Astrocyte of the cerebellum (primary cell): Measurements from ENCODE around the gene ETV5.

ENCODE experiments used
- DNase-seq: peaks from one replicate; pipeline ENCODE4 v3.0.0-alpha.2; 2011; ENCODE audit warnings: low read depth
- H3K4me3 ChIP-seq: 2 replicates; pipeline ENCODE4 v1.5.1; 2011; ENCODE audit warnings: mild to moderate bottlenecking, low read depth, low read length, moderate library complexity
- in situ Hi-C: cut with HindIII; loops from 2 replicates; pipeline ENCODE4 v1.10.0; 2017; ENCODE audit warnings: low sequenced_read_pairs
- TF ChIP-seq, protein P1 (sequence below): IDR thresholded peaks from 2 replicates; pipeline ENCODE4 v1.5.1; 2012; ENCODE audit warnings: low read length, low read depth, moderate library complexity, mild to moderate bottlenecking; ENCODE audit errors: missing control alignments

Gene ETV5

DNA sequence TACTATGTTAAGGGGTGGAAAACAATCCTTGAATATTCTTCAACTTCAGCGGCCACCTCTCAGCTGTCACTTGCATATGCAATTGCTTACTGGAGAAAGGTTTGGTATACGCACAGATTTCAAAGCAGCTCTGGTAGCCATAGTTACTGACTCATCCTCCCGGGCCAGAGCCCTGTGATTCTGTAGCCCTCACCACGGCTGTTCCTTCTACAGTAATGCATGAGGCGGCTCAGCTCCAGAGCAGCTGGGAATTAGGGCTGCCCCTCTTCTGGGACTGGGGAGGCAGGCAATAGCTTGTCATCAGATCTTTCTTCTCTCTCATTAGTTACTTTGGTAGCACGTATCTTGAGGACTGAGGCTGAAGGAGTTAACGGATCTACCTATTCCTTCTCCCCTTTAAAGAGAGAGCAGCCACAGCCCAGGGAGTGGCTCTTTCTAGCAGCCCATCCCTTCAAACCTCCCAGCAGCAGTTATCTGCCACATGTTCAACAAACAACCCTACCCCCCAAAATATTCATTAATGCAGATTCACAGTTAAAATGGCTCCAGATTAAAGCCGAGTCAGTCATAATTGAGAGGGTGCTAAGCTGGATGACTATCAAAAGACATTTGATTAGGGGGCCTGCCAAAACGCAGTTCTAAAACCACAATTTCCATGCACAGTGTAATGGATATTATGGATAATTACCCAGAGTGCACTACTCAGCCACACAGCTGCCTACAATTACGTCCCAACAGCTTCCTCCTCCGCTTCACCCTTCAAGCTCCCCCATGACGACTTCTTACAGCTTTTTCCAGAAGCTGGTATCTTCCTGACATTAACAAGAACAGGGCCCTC, 54.7 kb downstream of the ETV5 start:
- in situ Hi-C loops: no loop called here
- no peak overlapping the region for H3K4me3 ChIP-seq
- no peak for DNase-seq
- TF ChIP-seq, protein P1, sequence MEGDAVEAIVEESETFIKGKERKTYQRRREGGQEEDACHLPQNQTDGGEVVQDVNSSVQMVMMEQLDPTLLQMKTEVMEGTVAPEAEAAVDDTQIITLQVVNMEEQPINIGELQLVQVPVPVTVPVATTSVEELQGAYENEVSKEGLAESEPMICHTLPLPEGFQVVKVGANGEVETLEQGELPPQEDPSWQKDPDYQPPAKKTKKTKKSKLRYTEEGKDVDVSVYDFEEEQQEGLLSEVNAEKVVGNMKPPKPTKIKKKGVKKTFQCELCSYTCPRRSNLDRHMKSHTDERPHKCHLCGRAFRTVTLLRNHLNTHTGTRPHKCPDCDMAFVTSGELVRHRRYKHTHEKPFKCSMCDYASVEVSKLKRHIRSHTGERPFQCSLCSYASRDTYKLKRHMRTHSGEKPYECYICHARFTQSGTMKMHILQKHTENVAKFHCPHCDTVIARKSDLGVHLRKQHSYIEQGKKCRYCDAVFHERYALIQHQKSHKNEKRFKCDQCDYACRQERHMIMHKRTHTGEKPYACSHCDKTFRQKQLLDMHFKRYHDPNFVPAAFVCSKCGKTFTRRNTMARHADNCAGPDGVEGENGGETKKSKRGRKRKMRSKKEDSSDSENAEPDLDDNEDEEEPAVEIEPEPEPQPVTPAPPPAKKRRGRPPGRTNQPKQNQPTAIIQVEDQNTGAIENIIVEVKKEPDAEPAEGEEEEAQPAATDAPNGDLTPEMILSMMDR: no peak

DNA sequence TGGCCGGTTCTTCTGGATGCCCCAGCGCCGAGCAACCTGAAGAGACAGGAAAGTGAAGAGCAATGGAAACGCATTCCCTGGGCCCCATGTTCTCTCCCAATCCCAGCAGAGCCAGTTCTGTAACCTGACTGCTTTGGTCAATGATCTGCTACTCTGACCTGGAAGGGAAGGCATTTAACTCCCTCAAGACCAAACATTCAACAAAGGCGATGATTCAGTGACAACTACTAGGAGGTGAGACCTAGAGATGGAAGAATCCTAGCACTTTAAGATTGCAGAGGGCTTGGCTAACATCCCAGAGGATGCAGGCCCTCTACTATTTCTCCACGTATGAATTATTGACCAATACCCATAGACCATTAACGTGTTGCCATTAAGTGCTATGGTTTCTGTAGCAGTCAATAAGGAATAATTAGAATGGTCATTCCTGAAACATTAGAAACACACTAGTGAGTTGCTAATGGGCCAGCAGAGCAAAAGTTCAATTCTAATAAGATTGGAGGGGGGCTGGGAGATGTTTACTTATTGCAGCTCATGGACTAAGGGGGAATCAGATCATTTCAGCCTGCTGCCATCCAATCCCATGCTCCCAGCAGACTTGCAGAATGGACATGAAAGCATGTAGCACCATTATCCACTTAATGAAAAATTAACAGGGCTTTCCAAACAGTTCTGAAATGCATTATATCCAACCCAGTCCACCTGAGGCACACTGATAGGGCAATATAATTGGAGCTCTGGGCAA, 56.6 kb downstream of the ETV5 start:
- TF ChIP-seq, protein P1: no peak
- in situ Hi-C loops: no loop called here
- H3K4me3 ChIP-seq: no peak overlapping the region
- DNase-seq: no peak

DNA sequence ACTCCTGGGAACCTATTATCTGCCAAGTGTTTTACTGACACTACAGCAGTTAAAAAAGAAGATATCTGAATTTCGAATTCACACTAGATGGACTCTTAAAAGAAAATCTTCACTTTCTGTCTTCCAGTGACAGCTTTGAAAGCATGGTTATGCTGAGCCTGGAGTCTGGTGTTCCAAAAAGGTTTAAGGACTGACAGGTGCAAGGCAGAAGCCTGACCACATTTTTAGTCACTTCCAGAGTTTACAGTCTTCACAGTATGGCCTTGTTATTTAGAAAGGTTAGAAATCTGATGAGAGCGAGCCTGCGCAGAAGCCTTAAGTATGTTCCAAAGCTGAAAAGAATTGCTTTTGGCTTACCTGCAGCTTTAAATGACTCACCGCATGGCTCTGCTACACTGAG, 59.9 kb downstream of the ETV5 start:
- TF ChIP-seq, protein P1: no peak
- in situ Hi-C loops: no loop called here
- DNase-seq: no peak
- no peak overlapping the region for H3K4me3 ChIP-seq

DNA sequence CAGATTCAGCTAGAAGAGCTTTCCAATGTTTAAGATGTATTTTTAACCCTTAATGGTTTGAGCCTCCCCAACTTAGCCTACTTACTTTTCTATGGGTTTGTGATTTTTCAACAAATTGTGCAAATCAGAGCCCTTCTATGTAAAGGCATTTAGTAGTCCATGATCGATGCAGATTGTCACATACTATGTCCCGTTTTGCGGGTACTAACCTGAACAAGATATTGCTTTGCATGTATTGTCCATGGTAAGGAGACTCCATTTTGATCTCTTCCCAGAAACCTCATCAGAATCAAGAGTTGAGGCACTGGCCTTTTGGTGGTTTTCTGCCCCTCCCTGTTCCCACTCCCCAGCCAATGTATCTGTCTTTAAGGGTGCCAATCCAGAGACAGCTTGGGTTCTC, 60.8 kb downstream of the ETV5 start:
- TF ChIP-seq, protein P1: no peak
- in situ Hi-C loops: no loop called here
- H3K4me3 ChIP-seq: no peak overlapping the region
- DNase-seq: no peak

DNA sequence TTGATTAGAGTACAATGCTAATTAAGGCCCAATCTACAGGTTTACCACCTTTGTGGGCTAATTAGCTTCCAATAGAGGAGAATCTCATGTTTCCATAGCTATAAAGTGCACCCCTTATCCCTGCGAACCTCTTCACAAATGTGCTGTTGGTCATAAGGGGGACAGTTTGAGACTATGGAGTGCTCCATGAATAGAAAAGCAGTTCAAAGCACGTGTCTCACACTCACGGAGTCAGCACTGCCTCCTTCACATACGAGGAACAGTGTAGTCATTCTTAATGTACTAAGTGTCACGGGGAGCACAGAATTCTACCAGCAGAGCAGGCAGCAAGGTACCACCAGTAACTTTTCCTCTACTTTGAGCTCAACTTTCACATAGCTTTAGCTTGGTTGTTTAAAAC, 62.1 kb downstream of the ETV5 start:
- H3K4me3 ChIP-seq: no peak overlapping the region
- in situ Hi-C loops: no loop called here
- DNase-seq: no peak
- TF ChIP-seq, protein P1: no peak

DNA sequence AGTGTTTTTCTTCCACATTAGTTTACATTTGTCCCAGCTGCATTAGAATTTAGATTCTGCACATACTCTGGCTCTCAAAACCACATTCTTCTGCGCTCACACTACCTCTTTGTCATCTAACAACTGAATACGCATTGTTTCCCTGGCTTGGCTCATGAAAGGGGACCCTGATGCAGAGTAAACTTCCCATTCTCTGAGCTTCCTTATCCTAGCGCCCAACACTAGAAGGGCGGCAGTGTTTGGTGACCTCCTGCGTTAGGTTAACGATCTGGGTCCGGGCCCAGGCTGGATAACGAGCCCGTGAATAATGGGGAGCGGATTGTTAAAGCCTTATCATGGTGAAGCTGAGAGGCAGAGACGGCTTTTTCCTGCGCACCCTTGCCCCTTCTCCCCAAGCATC, 63.9 kb downstream of the ETV5 start:
- H3K4me3 ChIP-seq: no peak overlapping the region
- in situ Hi-C loops: no loop called here
- DNase-seq: no peak
- TF ChIP-seq, protein P1: no peak
